RWPE2 (cell line): Measurements from ENCODE around the gene MICA.
A peak's percentile ranks its signal among the peaks of the same experiment; 100 is the strongest.

Experiments used
- ATAC-seq: fragments of 200-7000 bp; cut with Tn5 transposase; 3 replicates; pipeline ENCODE4 v1.9.1; 2021; ENCODE audit warnings: low read depth
- DNase-seq: peaks from one replicate; pipeline ENCODE4 v3.0.0-alpha.2; 2020; ENCODE audit warnings: low spot score
- H3K27ac ChIP-seq: fragments of 450-650 bp; 2 replicates; pipeline ENCODE4 v1.5.1; 2017; ENCODE audit warnings: mild to moderate bottlenecking; ENCODE audit not compliant: poor library complexity, severe bottlenecking
- H3K27me3 ChIP-seq: fragments of 250-450 bp; sonication (Bioruptor Pico); 2 replicates; pipeline ENCODE4 v1.5.1; 2021; ENCODE audit warnings: mild to moderate bottlenecking, moderate library complexity; ENCODE audit not compliant: insufficient read depth, poor library complexity, severe bottlenecking
- H3K36me3 ChIP-seq: fragments of 250-450 bp; sonication (Bioruptor Pico); 2 replicates; pipeline ENCODE4 v1.5.1; 2020; ENCODE audit warnings: low read depth, mild to moderate bottlenecking, moderate library complexity
- H3K4me1 ChIP-seq: fragments of 250-450 bp; sonication (Bioruptor Pico); 2 replicates; pipeline ENCODE4 v1.5.1; 2021; ENCODE audit warnings: mild to moderate bottlenecking, moderate library complexity; ENCODE audit not compliant: insufficient read depth, poor library complexity, severe bottlenecking
- H3K4me3 ChIP-seq: fragments of 250-450 bp; sonication (Bioruptor Pico); 2 replicates; pipeline ENCODE4 v1.5.1; 2021; ENCODE audit warnings: mild to moderate bottlenecking, moderate library complexity; ENCODE audit not compliant: severe bottlenecking
- H3K9me3 ChIP-seq: fragments of 250-450 bp; sonication (Bioruptor Pico); 2 replicates; pipeline ENCODE4 v1.5.1; 2021; ENCODE audit warnings: mild to moderate bottlenecking, moderate library complexity; ENCODE audit not compliant: severe bottlenecking
- TF ChIP-seq, protein P1 (sequence below): fragments of 450-650 bp; IDR thresholded peaks from one replicate; pipeline ENCODE4 v1.5.1; 2017; ENCODE audit warnings: mild to moderate bottlenecking, moderate library complexity; ENCODE audit not compliant: poor library complexity, severe bottlenecking

The MICA gene

DNA sequence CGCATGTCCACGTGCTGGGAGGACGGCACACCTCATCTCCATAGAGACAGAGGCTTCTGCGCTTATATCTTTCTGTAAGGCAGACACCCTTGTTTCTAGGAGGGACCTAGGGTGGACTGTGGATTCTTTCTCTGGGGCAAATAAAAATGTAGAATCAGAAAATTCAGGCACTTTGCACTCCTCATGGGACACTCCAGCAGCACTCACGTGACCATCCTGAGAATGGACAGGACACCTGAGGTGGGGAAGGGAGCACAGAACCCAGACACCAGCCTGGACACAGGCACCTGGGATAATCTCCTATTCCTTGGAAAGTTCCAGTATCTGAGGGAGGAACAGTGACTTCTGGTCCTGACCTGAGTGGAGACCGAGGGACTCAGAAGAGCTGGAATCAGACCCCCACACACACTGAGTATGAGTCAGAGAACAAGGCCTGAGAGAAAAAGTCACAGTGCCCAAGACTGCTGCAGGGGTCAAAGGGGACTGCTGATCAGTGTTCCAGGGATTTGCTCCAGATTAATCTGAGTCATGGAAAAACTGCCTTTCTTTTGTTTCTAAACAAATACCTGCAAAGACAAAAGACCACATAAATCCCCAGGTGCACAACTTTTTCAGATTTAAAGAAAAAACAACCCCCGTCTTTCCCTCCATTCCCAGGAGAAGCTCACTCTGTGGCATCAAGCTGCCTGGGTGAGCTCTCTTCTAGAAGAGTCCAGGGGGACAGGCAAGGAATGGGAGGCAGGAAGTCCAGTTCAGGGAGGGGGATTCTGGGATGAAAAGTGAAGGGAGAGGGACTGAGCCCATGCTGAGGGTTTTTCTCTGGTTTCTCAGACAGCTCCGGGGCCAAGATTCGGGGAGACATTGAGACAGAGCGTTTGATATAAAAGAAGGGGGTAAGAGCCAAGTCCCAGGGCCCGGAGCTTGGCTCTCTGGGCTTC, 58.9 kb downstream of the MICA start:
- H3K4me1 ChIP-seq: peaks cover 4% of the 10 kb centered on the region
- peak overlapping the region; percentile 29 for H3K27ac ChIP-seq
- DNase-seq (no peak), ATAC-seq (no peak; the same call in 2 of the 3 replicates)
- no peaks in the 10 kb centered on the region for H3K36me3 ChIP-seq
- TF ChIP-seq, protein P1, sequence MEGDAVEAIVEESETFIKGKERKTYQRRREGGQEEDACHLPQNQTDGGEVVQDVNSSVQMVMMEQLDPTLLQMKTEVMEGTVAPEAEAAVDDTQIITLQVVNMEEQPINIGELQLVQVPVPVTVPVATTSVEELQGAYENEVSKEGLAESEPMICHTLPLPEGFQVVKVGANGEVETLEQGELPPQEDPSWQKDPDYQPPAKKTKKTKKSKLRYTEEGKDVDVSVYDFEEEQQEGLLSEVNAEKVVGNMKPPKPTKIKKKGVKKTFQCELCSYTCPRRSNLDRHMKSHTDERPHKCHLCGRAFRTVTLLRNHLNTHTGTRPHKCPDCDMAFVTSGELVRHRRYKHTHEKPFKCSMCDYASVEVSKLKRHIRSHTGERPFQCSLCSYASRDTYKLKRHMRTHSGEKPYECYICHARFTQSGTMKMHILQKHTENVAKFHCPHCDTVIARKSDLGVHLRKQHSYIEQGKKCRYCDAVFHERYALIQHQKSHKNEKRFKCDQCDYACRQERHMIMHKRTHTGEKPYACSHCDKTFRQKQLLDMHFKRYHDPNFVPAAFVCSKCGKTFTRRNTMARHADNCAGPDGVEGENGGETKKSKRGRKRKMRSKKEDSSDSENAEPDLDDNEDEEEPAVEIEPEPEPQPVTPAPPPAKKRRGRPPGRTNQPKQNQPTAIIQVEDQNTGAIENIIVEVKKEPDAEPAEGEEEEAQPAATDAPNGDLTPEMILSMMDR: no peak
- no peaks in the 10 kb centered on the region for H3K27me3 ChIP-seq
- H3K4me3 ChIP-seq: peak overlapping the region; percentile 30
- H3K9me3 ChIP-seq: no peaks in the 10 kb centered on the region

DNA sequence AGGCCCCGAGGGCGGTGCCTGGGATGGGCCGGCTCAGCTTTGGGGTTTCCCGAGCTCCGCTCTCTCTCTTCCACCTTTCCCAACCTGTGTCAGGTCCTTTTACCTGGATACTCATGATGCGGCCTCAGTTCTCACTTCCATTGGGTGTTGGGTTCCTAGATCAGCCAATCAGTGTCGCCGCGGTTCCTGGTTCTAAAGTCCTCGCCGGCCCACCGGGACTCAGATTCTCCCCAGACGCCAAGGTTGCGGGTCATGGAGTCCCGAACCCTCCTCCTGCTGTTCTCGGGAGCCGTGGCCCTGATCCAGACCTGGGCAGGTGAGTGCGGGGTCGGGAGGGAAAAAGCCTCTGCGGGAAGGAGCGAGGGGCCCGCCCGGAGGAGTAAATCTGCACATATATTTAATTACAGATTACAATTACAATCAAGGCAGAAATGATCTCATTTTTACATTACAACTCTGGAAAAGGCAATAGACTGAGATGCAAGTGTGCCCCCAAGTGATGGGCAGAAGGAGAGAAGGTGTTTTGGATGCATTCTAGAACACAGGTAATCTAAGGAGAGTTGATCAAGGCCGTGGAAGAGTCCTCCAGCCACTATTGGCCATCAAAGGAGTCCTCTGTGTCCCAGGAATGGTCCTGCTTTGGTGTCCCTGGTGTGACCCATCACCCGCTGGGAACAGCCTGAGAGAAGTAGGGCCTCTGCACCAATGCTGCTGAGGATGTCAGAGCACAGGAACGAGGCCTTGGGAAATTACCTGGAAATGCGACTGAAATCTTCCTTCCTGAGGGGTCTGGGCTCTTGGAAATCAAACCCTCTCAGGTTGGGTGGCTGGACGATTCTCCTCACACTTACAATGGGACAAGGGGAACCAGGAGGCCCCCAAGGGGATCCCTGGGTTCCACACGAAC, 59.8 kb downstream of the MICA start:
- TF ChIP-seq, protein P1: no peak
- Histone ChIP-seq H3K4me1 (peaks cover 4% of the 10 kb centered on the region), H3K27ac (no peak overlapping the region), H3K9me3 (no peaks in the 10 kb centered on the region), H3K4me3 (peak overlapping the region; percentile 30), H3K36me3 (no peaks in the 10 kb centered on the region), H3K27me3 (no peaks in the 10 kb centered on the region)
- DNase-seq (peak; percentile 85), ATAC-seq (peak; percentile 99)

DNA sequence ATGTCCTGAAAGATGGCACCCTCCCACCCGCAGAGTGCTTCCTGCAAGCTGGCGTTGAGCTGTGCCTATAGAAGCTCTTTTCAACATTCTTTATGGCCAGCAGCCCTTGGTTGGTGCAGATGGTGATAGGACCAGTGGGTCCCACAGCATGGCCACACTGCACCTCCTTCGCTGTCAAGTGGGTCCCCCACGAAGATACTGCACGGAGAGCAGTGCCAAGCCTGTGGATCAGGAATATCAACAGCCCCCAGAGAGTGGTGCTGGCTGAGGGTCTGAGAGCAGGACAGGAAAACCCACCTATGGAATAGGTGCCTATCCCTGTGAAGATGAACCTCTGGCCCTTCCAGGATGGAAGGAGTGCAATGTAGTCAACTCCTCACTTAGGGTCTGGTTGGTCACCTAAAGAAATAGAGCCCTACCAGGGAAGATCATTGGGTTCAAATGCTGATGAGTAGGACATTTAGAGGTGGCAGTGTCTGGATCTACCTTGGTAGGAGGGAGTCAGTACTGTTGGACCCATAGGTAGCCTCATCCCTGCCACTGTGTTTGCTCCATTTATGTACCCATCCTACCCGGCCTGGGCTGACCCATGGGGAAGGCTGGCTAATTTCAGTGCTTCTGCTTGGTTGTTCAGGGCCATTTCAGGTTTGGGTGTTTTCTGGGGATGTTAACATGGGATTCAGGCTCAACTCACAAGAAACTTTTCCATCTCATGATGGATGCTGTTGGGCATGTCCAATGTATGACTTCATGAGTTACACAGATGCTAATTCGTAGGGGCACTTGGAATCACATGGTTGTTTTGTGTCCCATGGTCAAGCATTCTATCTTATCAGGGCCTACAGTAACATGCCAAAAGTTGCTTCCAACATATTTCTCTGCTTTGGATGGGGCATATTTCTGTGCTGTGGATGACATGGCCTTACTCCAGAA, 61.1 kb downstream of the MICA start:
- Histone ChIP-seq H3K4me3 (no peak overlapping the region), H3K27me3 (no peaks in the 10 kb centered on the region), H3K36me3 (no peaks in the 10 kb centered on the region), H3K27ac (no peak overlapping the region), H3K4me1 (peaks cover 4% of the 10 kb centered on the region), H3K9me3 (no peaks in the 10 kb centered on the region)
- TF ChIP-seq, protein P1: no peak
- DNase-seq: no peak
- ATAC-seq: no peak
